ENCODE data around the gene LGALS14. TPM values are rescaled to one million over a fixed set of nuclear protein-coding genes. Genes with fewer than 3 reads are reported as not detected.
"Not testable (repeated sequence)": the region's sequence is repeated elsewhere in the genome, so short reads cannot be mapped to it uniquely, and the experiment has no call there.

LGALS14 gene
- total RNA-seq, 1 donor from 2014 or later = not detected

DNA sequence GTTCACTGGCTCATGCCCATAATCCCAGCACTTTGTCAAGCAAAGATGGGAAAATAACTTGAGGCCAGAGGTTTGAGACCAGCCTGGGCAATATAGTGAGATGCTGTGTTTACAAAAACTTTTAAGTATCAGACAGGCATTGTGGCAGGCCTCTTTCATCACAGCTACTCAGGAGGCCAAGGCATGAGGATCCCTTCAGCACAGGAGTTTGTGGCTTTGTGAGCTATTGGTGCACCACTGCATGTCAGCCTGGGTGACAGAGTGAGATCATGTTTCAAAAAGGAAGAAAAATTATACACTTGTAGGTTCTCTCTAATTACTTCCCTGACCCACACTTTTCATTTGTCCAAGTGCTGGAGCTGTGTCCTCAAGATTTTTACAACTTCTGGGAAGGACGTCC is 11.5 kb upstream of the LGALS14 start:
- no peak for DNase-seq (ENCODE audit: low spot score)
- ATAC-seq = no peak

DNA sequence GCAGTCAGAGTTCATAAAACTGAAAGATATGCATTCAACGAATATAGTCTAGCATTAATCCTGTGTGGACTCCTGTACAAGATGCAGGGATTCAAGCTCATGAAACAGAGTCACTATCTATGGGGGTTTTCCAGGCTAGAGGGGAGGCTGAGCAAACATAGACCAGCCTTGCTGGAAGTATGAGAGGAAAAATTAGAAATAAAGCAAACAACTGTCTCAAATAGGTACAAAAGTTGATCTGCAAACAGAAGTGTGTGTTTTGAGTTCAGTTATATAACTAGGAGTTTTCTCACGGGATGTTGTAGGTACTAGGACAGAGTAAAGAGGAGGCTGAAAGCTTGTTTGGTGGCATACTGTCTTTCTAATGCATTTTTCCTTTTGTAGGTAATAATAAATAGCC is 8.5 kb upstream of the LGALS14 start:
- peak; percentile 63 for ATAC-seq
- DNase-seq (ENCODE audit: low spot score) = no peak

DNA sequence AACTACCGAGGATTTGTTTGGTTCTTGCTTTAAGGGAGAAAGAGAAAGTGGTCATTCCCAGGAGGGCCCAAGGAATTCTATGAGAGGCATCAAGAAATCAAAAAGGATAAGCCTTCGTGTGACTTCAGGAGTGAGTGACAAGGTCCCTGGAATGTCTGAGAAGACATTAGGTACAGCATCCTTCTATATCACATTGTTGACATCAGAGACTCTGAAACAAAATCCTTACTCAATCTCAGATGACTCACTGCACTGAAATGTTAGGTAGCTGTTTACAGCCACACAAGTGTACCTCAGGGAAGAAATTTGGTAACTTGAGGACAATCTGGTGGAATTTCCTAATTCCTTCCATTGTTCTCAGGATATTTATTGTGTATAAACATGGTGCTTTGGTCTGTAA is 7.9 kb upstream of the LGALS14 start:
- ATAC-seq = no peak

DNA sequence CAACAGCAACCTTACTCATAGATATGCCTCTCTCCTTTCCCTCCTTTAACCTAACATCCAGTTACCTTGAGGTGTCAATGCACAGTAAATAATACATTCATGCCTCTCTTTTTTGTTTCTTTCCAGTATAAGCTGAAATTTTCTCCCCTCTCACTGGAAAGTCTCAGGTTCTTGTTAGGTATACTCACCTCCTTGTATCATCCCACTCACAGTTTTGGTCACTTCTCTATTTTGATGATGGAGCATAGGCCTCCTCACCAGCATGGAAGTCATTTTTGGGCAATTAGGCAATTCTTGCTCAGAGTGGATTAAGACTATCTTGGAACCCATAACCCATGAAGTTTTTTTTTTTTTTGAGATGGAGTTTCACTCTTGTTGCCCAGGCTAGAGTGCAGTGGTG is 5.7 kb upstream of the LGALS14 start:
- no peak for ATAC-seq
- no peak for DNase-seq (ENCODE audit: low spot score)

More for the DNA sequence above, 7.9 kb upstream of the LGALS14 start:
- no peak for DNase-seq (ENCODE audit: low spot score)

DNA sequence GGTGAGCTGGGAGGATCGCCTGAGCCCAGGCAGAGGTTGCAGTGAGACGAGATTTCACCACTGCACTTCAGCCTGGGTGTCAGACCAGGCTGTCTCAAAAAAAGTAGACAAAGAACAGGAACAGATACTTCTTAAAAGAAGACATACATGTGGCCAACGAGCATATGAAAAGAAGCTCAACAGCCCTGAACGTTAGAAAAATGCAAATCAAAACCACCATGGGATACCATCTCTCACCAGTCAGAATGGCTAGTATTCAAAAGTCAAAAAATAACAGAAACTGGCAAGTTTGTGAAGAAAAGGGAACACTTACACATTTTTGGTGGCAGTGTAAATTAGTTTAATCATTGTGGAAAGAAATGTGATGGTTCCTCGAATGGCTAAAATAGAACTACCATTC is 3.0 kb upstream of the LGALS14 start:
- ATAC-seq (no peak), DNase-seq (ENCODE audit: low spot score) (no peak)

DNA sequence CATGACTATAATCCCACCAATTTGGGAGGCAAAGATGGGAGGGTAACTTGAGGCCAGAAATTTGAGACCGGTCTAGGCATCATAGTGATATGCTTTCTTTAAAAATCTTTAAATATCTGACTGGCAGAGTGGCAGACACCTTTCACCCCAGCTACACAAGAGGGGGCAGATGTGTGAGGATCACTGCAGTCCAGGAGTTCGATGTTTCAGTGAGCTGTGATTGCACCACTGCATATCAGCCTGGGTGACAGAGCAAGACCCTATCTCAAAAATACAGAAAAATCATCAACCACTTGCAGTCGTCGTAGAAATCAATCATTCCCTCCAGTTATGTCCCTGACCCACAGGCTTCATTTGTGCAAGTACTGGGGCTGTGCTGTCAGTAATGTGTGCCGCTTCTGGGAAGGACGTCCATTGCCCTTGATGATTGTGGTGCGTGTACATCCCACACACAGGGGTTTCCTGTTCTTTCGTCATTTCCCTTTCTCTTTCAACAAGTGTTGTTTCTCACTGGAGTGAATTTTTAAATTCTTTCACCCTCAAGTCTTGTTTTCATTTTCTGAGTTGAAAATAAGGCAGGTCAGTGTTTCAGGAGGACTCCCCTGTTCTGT is 1.4 kb downstream of the LGALS14 start:
- ATAC-seq (no peak), DNase-seq (ENCODE audit: low spot score) (no peak)

DNA sequence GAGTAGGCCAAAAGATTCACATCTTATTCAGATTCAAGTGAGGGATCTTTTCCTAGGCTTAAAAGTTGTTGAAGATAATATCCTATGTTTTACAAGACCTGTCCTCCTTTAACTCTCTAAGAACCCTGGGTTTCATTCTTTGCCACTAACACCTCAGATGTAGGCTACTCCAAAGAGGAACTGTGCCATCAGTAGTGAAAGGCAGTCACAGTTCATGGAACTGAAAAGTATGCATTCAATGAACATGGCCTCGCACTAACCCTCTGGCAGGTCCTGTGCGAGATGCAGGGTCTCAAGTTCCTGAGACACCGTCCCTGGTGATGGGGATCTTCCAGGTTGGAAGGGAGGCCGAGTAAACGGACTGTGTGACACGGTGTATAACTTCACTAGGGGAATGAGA is 4.3 kb downstream of the LGALS14 start:
- DNase-seq (ENCODE audit: low spot score) (no peak), ATAC-seq (no peak)

DNA sequence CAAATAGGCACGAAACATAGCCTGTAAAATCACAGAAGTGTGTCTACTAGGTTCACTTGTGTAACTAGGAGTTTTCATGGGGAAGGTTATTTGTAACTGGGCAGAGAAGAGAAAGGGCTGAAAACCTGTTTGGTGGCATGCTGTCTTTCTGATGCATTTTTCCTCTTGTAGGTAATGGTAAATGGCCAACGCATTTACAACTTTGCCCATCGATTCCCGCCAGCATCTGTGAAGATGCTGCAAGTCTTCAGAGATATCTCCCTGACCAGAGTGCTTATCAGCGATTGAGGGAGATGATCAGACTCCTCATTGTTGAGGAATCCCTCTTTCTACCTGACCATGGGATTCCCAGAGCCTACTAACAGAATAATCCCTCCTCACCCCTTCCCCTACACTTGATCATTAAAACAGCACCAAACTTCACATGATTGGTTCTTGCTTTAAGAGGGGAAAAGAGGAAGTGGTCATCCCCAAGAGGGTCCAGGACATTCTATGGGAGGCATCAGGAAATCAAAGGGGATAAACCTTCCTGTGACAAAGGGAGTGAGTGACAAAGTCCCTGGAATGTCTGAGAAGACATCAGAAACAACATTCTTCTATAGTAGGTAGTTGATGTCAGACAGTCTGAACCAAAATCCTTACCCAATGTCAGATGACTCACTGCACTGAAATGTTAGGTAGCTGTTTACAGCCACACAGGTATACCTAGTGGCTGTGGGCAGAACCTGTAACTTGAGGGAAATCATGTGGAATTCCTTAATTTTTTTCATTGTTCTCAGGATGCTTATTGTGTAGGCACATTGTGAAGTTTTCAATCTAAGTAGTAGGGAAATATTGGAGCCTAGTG is 5.0 kb downstream of the LGALS14 start:
- no peak for ATAC-seq

DNA sequence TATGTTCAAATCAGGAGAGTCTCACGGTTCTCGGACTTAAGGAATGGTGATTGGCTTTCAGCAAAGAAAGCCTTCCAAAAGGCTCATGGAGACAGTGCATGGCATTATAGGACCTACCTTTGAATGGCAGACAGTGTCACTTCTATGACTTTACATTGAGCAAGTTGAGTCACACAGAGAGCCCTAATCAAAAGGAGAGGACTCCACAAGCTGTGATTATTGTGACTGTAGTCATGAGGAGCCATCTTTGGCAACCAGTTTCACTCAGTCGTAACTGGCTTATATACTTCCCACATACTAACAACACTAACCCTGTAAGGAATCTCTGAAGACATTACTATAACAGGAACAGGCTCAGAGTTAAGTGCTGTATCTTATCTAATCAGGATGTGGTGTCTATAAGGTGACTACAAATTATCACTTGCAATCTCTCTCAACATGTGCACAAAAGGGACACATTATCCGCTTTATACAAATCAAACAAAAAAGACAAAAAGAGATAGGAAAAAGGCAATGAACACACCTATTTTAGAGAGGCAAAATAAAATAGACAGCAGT is 6.1 kb downstream of the LGALS14 start:
- ATAC-seq = no peak
- DNase-seq (ENCODE audit: low spot score) = no peak

More for the DNA sequence above, 5.0 kb downstream of the LGALS14 start:
- DNase-seq (ENCODE audit: low spot score) = no peak

DNA sequence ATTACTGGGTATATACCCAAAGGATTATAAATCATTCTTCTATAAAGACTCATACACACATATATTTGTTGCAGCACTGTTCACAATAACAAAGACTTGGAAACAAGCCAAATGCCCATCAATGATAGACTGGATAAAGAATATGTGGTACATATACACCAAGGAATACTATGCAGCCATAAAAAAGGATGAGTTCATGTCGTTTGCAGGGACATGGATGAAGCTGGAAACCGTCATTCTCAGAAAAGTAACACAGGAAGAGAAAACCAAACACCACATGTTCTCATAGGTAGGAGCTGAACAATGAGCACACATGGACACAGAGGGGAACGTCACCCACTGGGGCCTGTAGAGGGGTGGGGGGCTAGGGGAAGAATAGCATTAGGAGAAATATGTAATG is 15.9 kb downstream of the LGALS14 start:
- DNase-seq (ENCODE audit: low spot score); ATAC-seq: not testable (repeated sequence)

DNA sequence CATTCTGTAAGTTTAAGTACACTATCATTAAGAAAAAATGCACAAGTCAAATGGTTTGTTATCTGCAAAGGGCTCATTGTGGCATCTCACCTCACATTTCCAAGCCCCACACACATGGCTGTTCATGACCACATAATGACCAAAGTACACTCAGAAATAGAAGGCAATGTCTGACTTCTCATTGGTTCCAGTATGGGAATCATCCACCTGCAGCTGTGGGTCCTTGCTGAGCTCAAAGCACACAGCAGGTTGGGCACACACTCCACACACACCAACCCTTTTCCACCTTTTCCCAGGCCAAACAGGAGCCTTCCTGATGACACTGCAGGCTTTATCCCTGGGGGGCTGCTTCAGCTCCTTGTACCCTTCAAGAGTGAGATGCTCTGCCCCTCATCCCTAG is 21.7 kb downstream of the LGALS14 start:
- ATAC-seq (no peak), DNase-seq (ENCODE audit: low spot score) (no peak)

DNA sequence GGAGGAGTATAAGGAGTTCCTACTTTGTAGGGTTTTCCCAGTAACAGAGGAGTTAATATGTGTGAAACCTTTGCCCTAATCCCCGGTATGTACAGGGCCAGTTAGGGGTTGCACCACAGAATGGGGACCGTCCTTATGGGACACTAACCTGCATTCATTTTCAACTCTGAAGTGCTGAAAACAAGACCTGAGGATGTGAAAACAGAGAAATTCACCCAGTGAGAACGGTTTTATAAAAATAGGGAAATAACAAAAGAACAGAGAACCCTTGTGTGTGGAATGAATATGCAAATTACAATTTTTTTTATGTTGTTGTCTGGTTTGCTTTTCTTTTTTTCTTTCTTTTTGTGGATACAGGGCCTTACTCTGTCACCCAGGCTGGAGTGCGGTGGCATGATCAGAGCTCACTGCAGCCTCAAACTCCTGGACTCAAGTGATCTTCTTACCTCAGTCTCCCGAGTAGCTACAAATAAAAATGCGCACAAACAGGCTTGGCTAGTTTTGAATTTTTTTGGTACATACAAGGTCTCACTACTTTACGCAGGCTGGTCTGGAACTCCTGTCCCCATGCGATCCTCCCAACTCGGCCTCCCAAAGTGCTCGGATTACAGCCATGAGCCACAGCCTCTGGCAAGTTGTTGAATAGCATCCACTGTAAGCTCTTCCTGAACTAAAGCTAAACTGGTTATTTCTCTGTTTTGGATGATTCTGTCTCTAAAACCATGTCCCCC is 23.0 kb downstream of the LGALS14 start:
- no peak for DNase-seq (ENCODE audit: low spot score)
- no peak for ATAC-seq

DNA sequence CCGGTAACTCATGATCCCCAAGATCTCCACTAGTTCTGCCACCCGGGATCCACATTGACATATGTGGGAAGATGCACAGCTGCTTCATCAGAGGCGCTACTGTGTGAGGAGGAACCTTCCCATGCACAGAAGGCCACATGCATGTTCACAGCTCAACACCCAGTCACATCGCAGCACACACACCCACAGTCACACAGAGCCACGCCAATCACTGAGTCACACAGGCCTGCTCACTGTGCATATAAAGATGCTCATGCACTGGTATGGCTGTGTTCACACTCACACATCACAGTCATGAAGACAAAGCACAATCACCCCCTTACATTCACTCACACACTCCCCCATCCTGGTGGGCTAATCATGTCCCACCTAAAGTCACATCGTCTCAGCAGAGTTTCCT is 23.8 kb downstream of the LGALS14 start:
- DNase-seq (ENCODE audit: low spot score) (no peak), ATAC-seq (no peak)

DNA sequence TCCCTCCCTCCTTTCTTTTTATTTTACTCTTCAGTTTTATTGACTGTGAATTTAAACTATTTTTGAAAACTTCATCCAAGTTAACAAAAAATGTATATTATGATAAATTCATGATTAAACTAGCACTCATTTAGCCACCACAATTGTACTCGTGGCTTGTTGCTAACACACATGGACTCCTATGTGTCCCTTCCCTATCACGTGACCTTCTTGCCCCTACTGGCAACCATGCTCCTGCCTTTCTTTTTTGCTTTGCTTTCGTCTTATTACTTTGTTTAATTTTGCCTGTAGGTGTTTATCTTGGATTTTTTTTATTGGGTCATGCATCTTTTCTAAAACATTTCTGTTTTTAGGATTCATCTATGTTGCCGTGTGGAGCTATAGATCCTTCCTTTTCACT is 25.3 kb downstream of the LGALS14 start:
- DNase-seq (ENCODE audit: low spot score) (no peak), ATAC-seq (no peak)

DNA sequence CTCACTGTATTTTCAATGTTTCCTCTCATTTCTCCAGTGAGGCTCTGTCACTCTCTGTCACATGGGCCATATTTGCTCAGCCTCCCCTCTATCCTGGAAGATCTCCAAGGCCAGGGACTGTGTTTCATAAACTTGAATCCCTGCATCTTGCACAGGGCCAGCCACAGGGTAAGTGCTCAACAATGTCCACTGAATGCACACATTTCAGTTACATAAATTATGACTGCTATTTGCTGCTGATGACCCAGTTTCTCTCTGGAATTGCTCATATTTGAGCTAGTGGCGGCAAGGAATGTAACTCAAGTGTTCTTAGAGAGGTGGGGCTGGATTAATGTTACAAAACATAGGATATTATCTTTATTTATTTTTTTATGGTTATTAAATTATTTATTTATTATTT is 27.4 kb downstream of the LGALS14 start:
- no peak for ATAC-seq
- no peak for DNase-seq (ENCODE audit: low spot score)

DNA sequence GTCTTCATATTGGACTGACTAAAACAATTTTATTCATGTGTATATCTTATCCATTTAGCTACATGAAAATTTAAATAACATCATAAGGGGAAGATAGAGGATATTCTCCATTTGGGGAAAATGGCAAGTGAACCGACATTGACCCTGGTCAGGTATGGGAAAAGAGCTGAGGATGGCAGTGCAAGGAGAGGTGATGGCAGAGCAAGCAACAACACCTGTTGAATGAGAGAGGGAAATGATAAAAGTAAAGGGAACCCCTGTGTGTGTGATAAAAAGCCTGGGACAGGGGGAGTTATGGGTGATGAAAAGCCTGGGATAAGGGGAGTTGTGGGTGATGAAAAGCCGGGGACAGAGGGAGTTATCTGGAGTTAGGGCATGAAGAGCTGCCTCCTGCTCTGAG is 29.6 kb downstream of the LGALS14 start:
- ATAC-seq (no peak), DNase-seq (ENCODE audit: low spot score) (no peak)

DNA sequence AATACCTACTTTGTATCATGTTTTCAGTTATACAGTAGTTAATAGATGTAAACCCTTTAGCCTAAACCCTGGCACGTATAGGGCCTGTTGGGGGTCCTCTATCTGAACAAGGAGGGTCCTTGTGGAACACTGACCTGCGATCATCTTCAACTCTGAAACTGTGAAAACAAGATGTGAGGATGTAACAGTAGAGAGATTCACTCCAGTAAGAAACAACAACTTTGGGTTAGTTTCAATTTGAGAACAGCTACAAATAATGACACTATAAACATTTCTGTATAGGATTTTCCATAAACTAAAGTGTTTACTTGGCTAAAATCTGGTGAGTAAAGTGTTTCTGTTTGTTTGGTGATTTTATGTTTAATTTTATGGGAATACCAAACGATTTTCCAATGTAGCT is 31.4 kb downstream of the LGALS14 start:
- DNase-seq (ENCODE audit: low spot score) (no peak), ATAC-seq (no peak)

DNA sequence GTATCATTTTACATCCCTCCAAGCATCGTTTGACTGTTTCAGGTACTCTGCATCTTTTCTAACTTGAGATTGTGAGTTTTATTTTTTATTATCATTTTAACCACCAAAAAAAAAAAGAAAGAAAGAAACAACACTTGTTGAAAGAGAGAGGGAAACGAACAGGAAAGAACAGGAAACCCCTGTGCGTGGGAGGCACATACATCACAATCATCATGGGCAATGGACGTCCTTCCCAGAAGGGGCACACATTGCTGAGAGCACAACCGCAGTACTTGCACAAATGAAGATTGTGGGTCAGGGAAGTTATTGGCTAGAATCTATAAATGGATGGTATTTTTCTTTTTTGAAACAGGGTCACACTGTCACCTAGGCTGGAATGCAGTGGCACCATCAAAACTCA is 31.8 kb downstream of the LGALS14 start:
- ATAC-seq (no peak), DNase-seq (ENCODE audit: low spot score) (no peak)

DNA sequence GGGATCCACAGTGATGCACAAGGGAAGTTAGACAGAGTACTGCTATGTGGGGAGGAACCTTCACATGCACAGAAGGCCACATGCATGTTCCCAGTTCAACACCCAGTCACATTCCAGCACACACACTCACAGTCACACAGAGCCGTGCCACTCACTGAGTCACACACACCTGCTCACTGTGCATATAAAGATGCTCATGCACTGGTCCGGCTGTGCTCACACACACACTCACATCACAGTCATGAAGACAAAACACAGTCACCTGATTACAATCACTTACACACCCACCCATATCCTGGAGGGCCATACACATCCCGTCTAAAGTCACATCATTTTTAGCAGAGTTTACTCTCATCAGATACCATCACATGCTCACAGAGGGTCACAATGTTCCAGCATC is 33.1 kb downstream of the LGALS14 start:
- no peak for ATAC-seq
- DNase-seq (ENCODE audit: low spot score) = no peak

DNA sequence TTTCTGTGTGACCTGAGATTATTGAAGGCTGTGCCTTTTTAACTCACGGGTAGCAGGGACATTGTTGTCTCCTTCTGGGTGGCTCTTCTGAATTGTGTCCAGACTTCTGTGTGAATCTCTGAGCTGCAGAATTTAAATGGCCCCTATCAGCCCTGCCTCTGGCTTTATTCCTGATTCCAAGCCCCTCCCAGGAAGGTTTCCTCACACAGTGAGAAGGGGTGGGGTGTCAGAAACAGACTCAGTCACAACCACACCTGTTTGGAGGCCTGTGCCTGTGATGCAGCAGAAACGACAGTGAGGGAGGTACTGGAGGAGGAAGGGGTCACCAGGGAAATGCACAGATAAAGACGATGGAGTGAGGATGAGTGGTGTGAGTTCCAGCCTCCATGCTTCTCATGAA is 33.6 kb downstream of the LGALS14 start, which contains the start of gene CLC:
TSS of gene CLC (minus strand) at position 139 of the 400 bp plus-strand sequence. CDS start at position 62, 77 bp downstream.
- ATAC-seq (no peak), DNase-seq (ENCODE audit: low spot score) (no peak)

DNA sequence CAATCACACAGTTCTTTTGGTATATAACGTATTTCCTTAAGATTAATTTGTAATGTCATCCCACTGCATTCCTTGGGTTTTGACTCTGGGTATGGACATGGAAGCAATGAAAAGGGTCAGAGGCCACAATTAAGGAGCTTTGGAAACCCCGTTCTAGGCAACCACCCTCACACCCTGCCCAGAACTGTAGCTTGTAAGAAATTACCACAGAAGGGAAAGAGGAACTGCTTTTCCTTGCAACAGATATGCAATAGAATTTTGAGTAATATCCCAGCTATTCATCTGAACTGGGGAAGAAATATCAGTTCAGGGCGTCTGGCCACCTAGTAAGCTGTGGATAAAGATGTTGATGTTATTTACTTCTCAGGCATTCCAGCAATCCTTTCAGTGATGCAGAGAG is 34.5 kb downstream of the LGALS14 start:
- ATAC-seq (no peak), DNase-seq (ENCODE audit: low spot score) (no peak)

DNA sequence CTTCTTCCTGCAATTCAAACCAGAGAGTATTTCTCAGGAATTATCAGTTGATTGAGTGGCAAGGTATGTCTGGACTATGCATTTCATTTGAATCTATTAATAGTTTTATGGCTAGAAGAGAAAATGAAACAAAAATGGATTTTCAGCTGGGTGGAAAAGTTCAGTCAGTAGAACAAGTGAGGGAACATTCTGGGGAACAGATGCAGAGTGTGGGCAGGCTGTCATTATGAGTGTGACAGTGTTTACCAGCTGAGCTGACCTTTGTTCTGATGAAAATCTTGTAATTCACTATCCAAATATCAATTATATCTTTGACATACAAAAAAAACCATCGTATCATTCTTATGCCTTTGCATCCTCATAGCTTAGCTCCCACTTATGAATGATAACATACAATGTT is 36.1 kb downstream of the LGALS14 start:
- no peak for DNase-seq (ENCODE audit: low spot score)
- no peak for ATAC-seq

Data from left lobe of liver (tissue), 2 donors.